Medulla oblongata (tissue), 1 donor: ENCODE data around the gene SIX5.
"Not testable (repeated sequence)": the region's sequence is repeated elsewhere in the genome, so short reads cannot be mapped to it uniquely, and the experiment has no call there.

ENCODE experiments used
- DNase-seq: peaks from one replicate; pipeline ENCODE4 v3.0.0-alpha.2; 2015; ENCODE audit errors: extremely low spot score

The SIX5 gene

DNA sequence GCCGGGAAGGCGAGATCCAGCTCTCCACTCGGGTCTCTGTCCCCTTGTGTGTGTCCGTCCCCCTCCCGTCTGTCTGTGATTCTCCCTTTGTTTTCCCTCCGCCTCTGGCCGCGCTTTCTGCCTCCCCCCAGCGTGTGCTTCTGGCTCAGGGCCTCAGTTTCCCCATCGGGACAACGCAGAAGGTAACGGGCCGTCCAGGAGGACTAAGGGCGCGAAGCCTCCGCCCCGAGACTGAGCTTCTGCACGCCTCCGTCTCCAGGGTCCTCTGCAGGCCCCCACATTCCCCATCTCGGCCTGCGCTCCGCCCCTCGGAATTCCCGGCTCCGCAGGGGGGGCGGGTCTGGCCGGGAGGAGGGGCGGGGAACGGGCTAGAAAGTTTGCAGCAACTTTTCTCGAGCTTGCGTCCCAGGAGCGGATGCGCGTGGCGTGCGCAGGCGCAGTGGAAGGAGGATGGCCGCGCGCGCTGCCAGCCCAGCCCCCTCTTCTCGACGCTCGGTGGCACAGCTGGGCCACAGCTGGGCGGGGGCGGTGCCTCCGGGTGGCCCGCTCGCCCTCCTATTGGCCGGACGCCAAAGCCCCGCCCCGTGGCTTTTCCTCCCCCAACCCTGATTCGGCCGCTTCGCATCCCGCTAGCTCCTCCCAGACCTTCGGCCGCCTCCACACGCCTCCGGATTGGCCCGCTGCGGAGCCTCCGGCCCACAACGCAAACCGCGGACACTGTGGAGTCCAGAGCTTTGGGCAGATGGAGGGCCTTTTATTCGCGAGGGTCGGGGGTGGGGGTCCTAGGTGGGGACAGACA lies at the start of gene SIX5:
Gene SIX5, minus strand, starts transcription at position 269 of the 799 bp plus-strand sequence. CDS start 408 bp downstream, outside the sequence.
- DNase-seq, result peak; percentile 95

DNA sequence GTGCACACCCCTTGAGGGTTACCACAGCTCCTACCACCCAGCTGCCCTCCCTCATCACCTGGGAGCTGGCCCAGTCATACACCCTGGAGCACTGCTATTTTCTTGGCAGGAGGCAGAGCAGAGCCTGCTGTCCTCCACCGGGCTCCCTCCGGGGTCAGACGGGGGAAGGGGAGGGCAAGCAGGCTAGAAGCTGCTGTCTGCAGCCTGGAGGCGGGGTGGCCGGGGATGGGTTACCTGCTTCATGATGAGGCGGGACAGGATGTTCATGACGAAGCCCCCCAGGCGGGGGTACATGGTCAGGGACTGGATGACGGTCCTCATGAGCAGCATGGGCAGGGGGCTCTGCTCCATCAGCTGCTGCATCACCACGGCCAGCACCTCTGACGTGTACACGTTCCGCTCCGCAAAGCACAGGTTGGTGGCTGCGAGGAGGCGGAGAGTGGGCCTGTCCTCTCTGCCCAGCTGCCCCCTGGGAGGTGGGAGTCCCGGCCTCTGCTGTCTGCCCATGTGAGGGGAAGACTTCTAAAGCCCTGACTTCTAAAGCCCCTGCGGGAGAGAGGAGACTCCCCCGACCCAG lies 48.8 kb upstream of the SIX5 start:
- no peak for DNase-seq

- peak; percentile 92 for DNase-seq
Observed at GRCh38 chr19:45817010-45817724, 48.1 kb upstream of the SIX5 start.

GRCh38 chr19:45816236-45817009 lies 47.4 kb upstream of the SIX5 start:
- DNase-seq, result no peak

- DNase-seq, result no peak
Observed at GRCh38 chr19:45815481-45816216, 46.6 kb upstream of the SIX5 start.

- DNase-seq, result no peak
Observed at GRCh38 chr19:45814851-45815480, 45.9 kb upstream of the SIX5 start, which contains the start of gene RSPH6A. Gene RSPH6A (minus strand): TSS chr19:45815308. CDS start chr19:45815176, 132 bp downstream.

DNA sequence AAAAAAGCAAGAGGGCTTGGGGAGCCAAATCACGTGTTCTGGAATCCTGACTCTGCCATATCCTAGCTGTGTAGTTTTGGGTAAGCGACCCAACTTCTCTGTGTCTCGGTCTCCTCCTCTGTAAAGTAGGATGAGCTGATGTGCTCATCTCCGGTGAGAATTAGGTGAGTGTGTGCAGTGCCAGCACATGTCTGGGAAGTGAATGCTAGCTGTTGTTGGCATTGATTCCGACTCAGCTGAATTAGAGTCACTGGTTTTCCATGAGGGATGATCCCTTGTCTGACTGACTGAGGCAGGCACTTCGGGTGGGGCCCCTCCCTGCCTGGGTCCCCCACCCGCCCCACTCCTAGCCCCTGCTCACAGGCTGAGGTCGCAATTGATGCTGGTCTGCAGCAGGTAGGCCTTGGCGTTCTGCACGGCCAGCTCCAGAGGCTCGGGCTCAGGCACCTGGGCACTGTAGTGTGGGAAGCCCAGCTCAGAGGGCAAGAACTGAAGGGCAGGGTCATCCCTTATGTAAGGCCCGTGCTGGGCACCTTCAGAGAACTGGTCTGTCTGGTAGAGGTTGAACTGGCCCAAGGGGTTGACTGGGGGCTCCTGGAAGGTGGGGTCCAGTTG lies 45.2 kb upstream of the SIX5 start:
- DNase-seq, result no peak

DNA sequence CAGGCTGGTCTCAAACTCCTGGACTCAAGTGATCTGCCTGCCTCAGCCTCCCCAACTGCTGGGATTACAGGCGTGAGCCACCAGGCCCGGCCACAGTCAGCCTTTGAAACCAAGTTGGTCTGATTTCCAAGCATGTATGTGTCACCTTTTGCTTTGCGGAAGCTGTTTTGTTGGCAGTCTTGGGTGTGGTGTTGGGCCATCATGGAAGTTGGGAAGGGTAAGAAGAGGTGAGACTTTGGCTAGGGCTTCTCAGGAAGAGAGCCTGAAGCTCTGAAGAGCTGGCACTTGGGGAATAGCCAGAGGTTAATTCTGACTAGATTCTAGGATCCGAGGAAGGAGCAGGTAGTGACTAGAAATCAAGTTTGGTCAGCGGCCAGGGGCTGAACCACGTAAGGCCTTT lies 43.2 kb upstream of the SIX5 start:
- DNase-seq, result no peak

DNA sequence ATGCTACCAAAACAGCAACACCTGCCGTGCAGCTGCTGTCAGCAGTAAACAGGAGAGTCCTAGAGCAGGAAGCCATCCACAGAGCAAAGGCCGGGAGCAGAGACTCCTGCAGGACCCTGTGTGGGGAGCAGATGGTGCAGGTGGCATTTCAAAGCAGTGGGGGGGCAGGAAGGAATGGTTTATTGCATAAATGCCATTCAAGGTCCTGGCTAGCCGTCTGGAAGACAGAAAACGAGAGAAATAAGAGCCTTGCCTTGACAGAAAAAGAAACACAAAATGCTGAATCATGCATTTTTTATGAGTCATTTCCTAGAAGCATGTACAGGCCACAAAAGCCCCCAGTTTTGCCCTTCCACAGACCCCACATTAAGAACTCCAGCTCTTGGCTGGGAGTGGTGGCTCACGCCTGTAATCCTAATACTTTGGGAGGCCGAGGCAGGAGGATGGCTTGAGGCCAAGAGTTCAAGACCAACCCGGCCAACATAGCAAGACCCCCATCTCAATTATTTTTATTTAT lies 40.6 kb upstream of the SIX5 start:
- no peak for DNase-seq

DNA sequence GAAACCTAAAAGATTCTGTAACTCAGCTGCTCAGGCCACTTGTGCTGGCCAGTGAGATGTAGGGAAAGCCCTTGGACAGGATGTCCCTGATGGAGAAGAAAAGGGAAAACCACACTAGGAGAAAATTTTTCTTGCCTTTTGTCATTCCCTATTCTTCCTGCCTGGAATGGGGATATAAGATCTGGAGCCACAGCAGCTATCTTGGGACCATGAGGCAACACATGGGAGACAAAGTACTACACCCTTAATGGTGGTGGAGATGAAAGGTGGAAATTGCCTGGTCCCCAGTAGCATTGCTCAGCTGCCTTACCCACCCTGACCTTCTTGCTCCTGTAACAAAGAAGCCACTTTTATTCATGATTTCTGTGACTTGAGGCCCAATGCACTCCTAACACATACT lies 36.7 kb upstream of the SIX5 start:
- DNase-seq, result no peak

GRCh38 chr19:45804959-45805230 lies 35.8 kb upstream of the SIX5 start:
- no peak for DNase-seq

DNA sequence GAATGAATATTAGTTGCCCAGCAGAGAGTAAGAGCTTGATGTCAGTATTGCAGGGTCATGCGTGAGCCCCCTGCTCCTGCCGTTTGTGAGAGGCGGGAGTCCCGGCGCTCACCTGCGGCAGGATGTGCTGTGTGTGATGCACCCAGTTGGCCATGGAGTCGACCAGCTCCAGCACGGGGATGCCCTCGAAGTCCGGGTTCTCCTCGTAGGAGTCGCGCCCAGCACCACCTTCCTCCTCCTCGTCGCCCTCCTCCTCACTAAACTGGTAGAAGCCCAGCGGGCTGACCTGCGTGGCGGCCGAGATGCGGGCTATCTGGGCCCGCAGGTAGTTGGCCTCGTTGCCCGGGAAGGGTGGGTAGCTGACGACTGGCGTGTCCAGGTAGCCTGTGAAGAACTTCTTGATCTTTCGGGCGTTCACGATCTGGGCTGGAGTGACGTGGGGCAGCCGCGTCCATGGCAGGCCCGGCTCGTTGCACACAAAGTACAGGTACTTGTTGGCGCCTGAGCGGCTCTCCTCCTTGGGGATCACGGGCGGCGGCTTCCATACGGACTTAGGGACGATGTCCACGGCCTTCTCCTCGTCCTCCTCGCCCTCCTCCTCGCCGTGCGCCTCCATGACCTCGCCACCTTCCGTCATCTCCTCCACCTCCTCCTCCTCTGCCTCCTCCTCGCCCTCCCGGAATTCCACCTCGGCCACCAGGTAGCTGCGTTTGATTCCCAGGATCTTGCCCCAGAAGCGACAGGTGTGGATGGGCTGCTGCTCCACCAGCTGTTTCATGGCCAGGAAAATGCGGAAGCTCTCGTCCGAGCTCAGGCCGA lies 35.3 kb upstream of the SIX5 start:
- DNase-seq, result no peak

DNA sequence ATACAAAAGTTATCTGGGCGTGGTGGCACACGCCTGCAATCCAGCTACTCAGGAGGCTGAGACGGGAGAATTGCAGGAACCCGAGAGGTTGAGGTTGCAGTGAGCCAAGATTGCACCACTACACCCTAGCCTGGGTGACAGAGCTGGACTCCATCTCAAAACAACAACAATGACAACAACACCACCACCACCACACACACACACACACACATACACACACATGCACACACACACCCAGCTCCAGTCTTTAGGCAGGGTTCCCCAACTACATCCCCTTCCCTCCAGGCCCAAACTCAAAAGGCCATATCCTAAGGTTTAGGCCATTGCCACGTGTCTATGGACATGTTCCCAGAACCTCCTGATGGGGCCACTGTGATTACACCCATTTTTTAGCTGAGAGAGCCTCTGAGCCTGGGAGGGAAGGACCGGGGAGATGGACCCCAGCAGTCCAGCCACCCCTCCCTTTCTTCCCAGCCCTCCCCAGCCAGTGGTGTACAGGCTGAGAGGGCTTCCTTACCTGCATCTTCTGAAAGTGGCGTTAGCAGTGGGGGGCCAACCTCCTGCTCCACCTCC lies 32.6 kb upstream of the SIX5 start:
- DNase-seq, result no peak

DNA sequence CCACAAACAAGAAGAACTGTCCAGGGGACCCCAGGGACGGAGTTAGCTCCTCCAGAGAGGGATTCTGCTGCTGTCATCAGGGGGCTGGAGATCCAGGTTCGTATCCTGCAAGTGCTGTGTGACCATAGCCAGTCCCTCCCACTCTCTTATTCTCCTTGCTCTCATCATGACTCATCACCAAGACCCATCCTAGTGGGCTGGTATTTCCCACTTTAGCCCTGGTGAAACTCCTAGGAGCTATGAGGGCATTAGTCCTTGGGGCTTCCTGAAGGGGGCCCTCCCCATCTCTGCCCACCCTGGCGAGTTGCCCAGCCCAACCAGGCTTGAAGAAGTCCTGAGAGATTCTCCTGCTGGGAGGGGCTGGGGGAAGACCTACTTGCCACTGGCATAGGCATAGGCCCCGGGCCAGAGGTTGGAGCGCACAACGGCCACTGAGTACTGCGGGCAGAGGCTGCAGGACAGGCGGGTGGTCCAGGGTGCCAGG lies 31.1 kb upstream of the SIX5 start:
- DNase-seq, result no peak

DNA sequence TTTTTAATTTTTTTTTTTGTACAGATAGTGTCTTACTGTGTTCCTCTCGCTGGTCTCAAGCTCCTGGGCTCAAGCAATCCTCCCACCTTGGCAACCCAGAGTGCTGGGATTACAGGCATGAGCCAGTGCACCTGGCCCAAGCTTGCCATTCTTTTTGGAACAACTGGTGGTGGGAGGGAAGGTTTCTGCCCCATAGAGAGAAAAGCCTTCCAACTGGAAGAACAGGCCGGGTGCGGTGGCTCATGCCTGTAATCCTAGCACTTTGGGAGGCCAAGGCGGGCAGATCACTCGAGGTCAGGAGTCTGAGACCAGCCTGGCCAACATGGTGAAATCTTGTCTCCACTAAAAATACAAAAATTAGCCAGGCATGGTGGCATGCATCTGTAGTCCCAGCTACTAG lies 30.5 kb upstream of the SIX5 start:
- not testable (repeated sequence) for DNase-seq

- peak; percentile 59 for DNase-seq
Observed at GRCh38 chr19:45798995-45799517, 30.0 kb upstream of the SIX5 start.

DNA sequence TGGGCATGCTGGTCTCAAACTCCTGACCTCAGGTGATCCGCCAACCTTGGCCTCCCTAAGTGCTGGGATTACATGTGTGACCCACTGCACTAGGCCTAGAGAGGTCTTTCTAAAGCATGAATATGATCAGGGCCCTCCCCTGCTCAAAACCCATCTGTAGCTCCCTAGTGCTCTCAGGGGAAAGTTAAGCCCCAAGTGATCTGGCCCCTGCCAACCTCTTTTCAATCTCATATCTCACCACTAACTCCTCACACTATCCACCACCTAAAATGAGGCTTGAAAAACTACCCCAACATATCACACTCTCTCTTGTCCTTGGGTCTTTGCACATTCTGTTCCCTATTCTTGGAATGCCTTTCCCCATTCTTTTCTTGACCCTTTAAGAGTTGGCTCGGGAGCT lies 25.6 kb upstream of the SIX5 start:
- DNase-seq, result no peak

- no peak for DNase-seq
Observed at GRCh38 chr19:45793876-45794275, 24.8 kb upstream of the SIX5 start.

DNA sequence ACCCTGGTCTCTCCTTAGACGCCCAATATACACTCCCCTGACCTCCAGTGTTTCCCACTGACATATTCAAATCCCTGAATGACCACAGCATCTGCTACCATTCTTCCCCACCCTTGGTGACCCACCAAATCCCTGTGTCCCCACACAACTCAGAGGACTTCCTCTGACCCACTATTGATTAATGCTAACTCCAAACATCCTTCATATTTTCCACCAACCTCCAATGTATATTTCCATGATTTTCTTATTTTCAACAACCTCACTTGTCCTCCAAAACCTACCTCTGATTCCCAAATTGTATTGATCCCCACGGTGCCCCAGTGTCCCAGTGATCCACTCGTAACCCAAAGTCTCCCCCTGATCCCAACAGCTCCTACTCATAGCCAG lies 24.1 kb upstream of the SIX5 start:
- DNase-seq, result no peak
